ENCODE results near the gene TMEM132D.

Gene TMEM132D

GRCh38 chr12:129825316-129825715 is 78.5 kb downstream of the TMEM132D start:
- no peak for DNase-seq (ENCODE audit: low read depth in 2 of 2)

- DNase-seq (ENCODE audit: low read depth in 2 of 2): no peak
Observed at GRCh38 chr12:129821964-129822363, 81.9 kb downstream of the TMEM132D start.

GRCh38 chr12:129819391-129819790 is 84.4 kb downstream of the TMEM132D start:
- DNase-seq (ENCODE audit: low read depth in 2 of 2): no peak

- DNase-seq (ENCODE audit: low read depth in 2 of 2): no peak
Observed at GRCh38 chr12:129815846-129816245, 88.0 kb downstream of the TMEM132D start.

DNA sequence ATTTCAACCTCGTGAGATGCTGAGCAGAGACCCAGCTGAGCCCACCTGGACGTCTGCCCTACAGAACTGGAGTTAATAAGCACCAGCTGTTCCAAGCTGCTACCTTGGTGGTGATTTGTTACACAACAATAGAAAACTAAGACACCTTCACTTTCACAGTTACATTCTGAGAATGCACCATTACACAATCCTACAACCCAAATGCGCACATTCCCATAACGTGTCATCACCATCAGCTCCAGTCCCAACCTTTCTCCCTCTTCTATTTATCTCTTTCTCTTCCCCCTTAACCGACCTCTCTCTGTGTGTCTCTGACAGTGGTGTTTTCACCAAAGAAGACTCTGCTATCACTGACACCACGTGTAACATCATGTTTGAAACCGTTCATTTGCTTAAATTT is 91.9 kb downstream of the TMEM132D start:
- DNase-seq (ENCODE audit: low read depth in 2 of 2): no peak

GRCh38 chr12:129807136-129807535 is 96.7 kb downstream of the TMEM132D start:
- DNase-seq (ENCODE audit: low read depth in 2 of 2): no peak

DNA sequence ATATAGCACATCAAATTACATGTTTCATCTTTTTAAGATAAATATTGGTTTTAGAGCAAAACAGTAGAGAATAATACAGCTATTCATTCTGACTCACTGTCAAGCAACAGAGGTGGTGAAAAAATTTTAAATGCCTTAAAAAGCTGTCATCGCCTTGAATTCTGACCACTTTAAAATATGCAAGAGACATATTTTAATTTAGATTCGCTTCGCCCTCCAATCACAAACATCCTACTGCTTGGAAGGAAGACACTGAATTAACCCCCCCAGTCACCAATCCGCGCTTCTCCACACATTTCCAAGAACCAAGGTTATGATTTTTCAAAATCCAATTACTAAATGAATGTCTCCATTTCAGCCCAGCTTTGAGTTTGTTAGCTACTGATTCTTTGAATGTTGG is 112.4 kb downstream of the TMEM132D start:
- no peak for DNase-seq (ENCODE audit: low read depth in 2 of 2)

GRCh38 chr12:129790930-129791329 is 112.9 kb downstream of the TMEM132D start:
- DNase-seq (ENCODE audit: low read depth in 2 of 2): no peak

GRCh38 chr12:129790331-129790730 is 113.5 kb downstream of the TMEM132D start:
- no peak for DNase-seq (ENCODE audit: low read depth in 2 of 2)

DNA sequence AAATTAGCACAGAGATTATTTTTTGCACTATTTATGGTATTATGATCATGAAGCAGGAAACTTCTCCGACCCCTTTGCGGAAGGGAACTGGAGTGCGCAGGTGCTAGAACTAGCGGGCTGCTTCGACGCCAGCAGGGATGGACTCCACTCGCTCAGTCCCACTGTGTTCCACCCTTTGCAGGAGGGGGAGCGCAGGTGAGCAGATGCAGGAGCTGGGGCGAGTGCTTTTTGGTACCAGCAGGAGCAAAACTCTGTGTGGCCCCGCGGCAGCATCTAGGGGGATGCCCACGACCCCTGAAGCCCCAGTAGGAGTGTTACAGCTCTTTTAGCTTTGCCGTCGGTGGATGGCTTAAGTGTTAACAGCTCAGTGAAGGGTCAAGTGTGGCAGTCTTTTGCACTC is 113.9 kb downstream of the TMEM132D start:
- no peak for DNase-seq (ENCODE audit: low read depth in 2 of 2)

DNA sequence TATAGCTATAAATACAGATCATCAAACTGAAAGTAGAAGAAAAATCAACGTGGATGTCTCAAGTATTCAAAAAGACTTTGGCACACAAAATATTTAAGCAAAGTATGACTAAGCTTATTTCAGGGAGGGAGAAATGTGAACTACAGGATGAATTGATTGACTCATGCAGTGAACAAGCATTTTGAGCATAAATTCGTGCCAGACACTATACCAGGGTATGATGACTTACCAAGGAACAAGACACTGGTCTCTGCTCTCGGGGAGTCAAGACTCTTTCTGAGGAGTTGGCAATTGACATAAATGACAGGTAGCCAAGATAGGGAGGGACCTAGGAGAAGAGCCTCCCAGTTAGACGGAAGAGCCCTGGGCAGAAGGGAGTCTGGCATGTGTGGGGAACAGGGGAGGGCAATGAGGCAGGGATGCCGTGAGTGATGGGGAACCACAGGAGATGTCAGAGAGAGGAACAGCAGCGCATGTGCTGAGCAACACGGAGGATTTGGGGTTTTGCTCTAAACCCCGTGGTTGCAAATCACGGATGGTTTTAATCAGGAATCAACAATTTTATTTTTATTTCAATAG is 115.2 kb downstream of the TMEM132D start:
- no peak for DNase-seq (ENCODE audit: low read depth in 2 of 2)

DNA sequence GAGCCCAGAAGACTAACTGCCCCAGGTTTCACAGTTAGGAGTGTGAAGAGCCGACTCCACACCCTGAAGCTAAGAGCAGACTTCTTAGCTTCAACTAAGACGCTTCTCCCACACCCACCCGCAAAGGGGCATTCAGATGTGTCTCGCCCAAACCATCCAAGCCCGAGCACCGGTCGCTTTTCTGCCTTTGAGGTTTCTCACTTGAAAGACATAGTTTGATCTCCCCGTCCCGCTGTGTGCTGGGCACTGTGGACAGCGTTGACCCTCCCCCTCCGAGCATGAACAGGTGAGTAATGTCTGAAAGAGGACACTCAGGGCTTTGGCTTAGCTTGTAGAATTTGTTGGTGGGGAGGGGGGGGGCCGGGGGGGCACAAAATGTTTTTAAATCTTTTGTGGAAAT is 123.8 kb downstream of the TMEM132D start:
- DNase-seq (ENCODE audit: low read depth in 2 of 2): no peak

DNA sequence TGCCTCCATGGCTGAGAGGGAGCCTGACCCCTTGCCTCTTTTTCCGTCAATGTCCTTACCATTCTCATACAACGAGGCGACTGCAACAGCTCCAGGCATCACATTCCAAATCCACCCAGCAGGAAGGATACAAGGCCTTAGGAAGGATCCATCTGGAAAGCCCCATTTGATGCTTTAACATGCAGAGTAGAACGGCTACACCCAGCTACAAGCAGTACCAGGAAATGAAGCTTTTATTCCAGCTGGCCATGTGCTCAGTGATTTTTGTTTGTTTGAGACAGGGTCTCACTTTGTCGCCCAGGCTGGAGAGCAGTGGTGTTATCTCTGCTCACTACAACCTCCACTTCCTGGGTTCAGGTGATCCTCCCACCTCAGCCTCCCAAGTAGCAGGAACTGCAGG is 124.8 kb downstream of the TMEM132D start:
- DNase-seq (ENCODE audit: low read depth in 2 of 2): no peak

GRCh38 chr12:129776977-129777667 is 126.7 kb downstream of the TMEM132D start:
- no peak for DNase-seq (ENCODE audit: low read depth in 2 of 2)

DNA sequence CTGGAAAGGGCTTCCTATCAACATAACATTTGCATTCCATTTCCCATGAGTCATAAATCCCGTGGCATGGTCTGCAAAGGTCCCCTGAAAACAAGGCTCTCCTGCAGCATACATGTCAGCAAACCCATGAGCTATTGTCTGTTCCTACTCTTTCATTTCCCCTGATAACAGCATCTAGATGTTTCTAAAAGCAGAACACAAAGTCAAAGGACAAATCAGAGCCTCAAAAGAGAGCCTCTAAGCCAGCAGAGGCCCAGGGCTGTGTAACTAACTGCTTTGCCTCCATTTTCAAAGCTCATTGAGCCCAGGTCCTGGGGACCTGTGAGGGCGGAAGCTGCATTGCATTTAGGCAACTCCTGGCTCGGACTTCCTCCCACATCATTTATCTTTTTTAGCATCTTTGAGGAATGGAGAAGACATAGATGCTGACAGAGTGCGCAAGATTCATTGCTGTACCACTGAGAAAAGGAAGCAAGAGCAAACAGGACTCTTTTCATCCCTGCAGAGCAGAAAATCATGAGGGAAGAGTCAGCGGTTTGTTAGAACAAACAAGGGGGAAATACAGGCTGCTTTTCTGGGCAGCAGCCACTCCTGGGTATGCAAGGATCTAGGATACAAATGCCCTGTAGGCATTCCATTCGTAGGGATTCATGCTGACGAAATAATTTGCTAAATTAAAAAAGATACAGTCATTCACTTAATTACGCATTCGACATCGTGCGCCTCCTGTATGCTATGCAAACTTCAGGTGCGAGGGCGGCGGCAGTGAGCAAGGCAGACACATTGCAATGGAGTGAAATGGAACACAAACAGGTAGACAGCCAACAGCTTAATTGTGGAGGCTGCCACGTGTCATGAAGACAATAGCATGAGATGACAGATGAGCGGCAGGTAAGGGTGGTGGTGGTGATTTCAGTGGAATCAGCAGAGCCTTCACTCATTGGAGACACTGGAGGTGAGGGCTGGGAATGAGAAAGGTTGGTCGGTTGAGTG is 131.0 kb downstream of the TMEM132D start:
- DNase-seq (ENCODE audit: low read depth in 2 of 2): no peak

- DNase-seq (ENCODE audit: low read depth in 2 of 2): no peak
Observed at GRCh38 chr12:129771238-129771637, 132.6 kb downstream of the TMEM132D start.

DNA sequence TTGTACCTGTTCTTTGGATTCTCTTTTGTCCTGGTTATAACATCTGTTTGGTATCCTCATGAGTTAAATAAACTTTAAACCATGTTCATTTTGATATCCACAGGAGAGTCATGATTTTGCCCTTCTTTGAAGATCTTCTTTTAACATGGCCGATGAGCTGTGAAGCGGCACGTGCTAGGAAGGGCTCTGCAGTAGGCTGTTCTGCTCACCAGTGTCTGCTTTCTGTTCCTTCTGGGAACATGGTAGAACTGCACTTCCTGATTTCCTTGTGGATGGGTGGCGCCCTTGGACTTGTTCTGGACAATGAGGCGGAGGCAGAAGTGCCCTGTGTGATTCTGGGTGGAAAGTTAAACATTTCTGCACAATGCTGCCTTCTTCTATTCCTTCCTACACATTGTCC is 138.1 kb downstream of the TMEM132D start:
- no peak for DNase-seq (ENCODE audit: low read depth in 2 of 2)

DNA sequence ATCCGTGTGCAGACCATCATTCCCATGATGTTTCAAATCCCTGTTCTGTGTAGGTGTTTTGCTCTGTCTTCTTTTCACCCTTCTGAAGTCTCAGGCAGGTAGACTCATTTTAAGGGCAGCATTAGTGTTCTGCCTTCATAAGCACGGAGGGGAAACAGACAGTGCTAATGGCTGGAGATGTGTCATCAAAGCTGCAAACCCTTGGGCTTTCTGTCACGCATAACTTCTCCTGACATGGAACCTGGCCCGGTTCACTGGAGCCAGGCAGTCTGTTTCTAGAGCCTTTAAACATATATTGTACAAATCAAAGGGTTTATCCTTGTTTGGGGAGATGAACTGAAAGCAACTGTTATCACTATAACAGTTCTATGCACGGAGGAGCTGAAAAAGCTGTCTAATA is 141.4 kb downstream of the TMEM132D start:
- DNase-seq (ENCODE audit: low read depth in 2 of 2): no peak

GRCh38 chr12:129753586-129753985 is 150.2 kb downstream of the TMEM132D start:
- no peak for DNase-seq (ENCODE audit: low read depth in 2 of 2)

GRCh38 chr12:129750421-129750820 is 153.4 kb downstream of the TMEM132D start:
- DNase-seq (ENCODE audit: low read depth in 2 of 2): no peak

DNA sequence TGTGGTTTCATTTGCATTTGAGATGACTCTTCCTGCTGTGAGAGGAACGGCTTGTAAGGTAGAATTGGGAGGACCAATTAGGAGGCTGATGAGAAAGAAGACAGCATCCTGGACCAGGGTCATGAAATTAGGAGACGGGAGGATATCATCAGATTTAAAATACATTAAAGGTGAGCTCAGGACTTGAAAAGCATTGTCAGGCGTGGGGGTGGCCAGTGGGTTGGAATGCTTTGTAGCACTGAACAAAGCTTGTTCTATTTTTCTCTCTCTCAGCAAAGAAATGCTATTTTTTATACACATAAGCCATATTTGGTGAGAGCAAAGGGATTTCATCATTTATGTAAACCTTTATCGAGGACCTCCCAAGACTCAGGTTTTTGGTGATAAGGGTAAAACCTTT is 157.5 kb downstream of the TMEM132D start:
- DNase-seq (ENCODE audit: low read depth in 2 of 2): no peak

GRCh38 chr12:129729170-129729569 is 174.7 kb downstream of the TMEM132D start:
- DNase-seq (ENCODE audit: low read depth in 2 of 2): no peak

- DNase-seq (ENCODE audit: low read depth in 2 of 2): no peak
Observed at GRCh38 chr12:129727100-129727499, 176.7 kb downstream of the TMEM132D start.
